GM10847 (cell line): ENCODE data around the gene DTNB.

ENCODE experiments used
- POLR2A ChIP-seq: IDR thresholded peaks from 2 replicates; pipeline ENCODE4 v1.6.1; 2011; ENCODE audit not compliant: insufficient read length; ENCODE audit errors: extremely low read depth

Gene DTNB

GRCh38 chr2:25548601-25549000 lies 124.8 kb downstream of the DTNB start:
- no peak for TF ChIP-seq POLR2A

DNA sequence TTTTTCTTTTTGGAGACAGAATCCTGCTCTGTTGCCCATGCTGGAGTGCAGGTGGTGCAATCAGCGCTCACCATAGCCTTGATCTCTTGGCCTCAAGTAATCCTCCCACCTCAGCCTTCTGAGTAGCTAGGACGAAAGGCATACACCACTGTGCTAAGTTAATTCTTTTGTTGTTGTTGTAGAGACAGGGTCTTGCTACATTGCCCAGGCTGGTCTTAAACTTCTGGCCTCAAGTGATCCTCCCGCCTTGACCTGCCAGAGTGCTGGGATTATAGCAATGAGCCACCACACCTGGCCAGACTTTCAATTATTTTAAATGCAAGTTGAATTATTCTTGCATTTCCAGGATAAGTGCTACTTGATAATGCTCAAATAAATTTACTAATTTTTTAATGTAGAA lies 126.5 kb downstream of the DTNB start:
- TF ChIP-seq POLR2A = no peak

DNA sequence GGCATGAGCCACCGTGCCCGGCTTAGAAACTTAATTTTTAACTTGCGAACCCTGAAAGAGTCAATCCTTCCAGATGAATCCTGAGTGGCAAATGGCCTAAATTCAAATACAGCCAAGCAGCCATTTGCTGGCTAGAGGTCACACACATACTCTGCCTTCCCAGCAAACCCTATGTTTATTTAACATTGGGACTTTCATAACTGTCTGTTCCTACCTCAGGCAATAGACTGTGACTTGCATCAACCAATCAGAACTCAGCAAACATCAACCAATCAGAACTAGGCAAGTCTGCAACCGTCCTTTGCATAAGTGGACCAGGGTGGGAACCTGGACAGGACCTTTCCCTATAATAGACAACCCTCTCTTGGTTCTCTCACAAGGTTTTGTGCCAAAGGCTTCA lies 127.5 kb downstream of the DTNB start:
- no peak for TF ChIP-seq POLR2A

DNA sequence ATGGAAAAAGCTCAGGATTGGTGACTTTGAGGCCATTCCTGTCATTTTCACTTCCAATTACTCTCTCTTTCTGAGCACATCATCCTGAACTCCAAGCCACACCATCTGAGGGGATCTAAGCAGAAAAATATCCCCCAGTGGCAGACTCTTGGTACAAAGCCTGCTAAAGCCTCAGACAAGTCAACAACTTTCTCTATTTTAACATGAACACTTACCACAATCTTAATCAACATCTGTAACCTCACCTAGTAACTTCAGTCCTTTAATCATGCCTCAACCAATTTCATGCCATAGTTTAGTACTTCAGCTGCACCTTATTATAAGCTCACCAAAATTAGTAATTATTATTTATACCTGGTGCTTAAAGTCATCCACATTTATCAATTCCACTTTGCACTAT lies 128.9 kb downstream of the DTNB start:
- no peak for TF ChIP-seq POLR2A

GRCh38 chr2:25543939-25544338 lies 129.4 kb downstream of the DTNB start:
- TF ChIP-seq POLR2A = no peak

DNA sequence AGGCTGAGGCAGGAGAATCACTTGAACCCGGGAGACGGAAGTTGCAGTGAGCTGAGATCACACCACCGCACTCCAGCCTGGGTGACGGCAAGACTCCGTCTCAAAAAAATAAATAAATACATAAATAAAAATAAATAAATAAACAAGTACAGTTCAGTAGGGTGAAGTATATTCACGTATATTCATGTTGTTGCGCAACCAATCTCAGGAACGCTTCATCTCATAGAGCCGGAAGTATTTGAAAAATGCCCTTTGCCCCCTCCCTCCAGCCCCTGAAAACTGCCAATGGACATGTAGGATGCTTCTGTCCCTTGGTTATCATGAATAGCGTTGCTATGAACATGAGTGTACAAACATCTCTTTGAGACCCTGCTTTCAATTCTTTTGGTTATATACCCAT lies 132.0 kb downstream of the DTNB start:
- no peak for TF ChIP-seq POLR2A

- TF ChIP-seq POLR2A = no peak
Observed at GRCh38 chr2:25539136-25539535, 134.2 kb downstream of the DTNB start.

- TF ChIP-seq POLR2A = no peak
Observed at GRCh38 chr2:25537526-25537925, 135.9 kb downstream of the DTNB start.

DNA sequence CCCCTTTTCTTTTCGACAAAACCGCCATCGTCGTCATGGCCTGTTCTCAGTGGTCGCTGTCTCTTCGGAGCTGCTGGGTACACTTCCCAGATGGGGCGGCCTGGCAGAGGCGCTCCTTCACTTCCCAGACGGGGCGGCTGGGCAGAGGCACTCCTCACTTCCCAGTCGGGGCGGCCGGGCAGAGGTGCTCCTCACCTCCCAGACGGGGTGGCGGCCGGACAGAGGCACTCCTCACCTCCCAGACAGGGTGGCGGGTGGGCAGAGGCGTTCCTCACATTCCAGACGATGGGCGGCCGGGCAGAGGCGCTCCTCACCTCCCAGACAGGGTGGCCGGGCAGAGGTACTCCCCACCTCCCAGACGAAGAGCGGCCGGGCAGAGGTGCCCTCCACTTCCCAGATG lies 138.9 kb downstream of the DTNB start:
- no peak for TF ChIP-seq POLR2A

DNA sequence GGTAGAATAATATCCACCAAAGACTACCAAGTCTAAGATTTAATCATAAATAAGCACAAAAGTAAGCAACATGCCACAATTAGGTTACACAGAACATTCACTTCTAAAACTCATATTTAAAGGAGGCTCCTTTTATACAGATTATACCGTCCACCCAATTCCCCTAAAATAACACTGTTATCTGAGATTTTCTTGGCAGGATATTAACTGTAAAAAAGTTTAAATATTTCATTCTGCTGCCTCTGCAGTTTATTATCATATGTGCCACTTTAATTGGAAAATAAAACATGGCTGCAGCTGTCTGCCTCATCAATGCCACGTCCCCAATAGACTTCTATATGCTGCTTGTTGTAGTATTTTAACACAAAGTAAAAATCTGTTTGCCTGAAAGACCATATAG lies 140.9 kb downstream of the DTNB start:
- TF ChIP-seq POLR2A = no peak

- TF ChIP-seq POLR2A = no peak
Observed at GRCh38 chr2:25529034-25529433, 144.3 kb downstream of the DTNB start.

- TF ChIP-seq POLR2A = no peak
Observed at GRCh38 chr2:25528173-25528572, 145.2 kb downstream of the DTNB start.

- TF ChIP-seq POLR2A = no peak
Observed at GRCh38 chr2:25524507-25524906, 148.9 kb downstream of the DTNB start.

GRCh38 chr2:25523060-25523459 lies 150.3 kb downstream of the DTNB start:
- no peak for TF ChIP-seq POLR2A

DNA sequence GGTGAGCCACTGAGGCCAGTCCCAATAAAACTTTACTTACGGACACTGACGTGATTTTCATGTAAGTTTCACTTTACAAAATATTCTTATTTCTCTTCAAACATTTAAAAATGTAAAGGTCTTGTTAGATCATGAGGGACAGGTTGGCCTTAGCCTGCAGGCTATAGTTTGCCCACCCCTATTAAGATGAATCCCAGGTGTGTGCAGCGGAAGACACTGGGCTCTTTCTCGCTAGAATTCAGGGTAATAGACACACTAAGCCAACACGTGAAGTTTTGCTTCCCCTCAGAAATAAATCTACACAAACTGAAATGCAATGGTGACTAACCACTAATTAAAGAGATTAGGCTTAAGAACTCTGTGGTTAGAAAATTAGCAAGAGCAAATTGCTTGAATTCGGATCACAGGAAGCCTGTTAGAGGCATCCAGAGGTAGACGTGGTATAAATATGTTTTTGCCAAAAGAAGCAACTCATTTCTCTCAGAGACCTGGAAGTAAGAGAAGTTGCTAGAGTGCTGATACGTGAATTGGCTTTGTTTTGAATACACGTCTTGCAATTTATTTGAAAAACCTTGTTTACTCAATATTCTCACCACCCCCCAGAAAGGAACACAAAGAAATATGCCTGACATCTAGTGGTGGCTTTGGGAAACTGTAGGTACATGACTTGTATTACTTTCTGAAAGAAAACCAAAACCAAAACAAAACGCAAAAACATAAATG lies 151.6 kb downstream of the DTNB start:
- no peak for TF ChIP-seq POLR2A

DNA sequence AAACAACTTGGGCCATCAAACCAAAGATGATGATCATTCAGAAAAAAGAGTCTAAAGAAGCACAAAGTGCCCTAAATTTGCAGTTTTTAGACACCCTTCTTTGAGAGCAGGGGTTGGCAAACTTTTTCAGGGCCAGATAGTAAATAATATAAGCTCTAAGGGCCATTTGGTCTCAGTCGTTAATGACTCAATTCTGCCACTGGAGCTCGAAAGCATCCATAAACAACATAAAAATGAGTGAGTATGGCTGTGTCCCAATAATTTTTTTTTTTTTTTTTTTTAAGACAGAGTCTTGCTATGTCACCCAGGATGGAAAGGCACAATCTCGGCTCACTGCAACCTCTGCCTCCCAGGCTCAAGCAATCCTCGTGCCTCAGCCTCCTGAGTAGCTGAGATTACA lies 152.3 kb downstream of the DTNB start:
- no peak for TF ChIP-seq POLR2A

DNA sequence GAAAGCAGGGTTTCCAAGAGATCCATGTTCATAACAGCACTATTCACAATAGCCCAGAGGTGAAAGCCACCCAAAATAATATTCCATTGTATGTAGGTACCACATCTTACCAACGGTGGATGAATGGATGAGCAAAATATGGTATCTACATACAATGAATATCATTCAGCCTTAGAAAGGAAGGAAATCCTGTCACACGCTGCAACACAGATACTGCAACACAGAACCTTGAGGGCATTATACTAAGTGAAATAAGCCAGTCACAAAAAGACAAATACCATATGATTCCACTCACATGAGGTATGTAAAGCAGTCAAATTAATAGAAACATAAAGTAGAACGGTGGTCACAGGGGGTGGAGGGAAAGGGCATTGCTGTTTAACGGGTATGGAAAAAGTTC lies 155.7 kb downstream of the DTNB start:
- TF ChIP-seq POLR2A = no peak
